Testis (tissue), 3 donors: Measurements from ENCODE around the gene MED26. TPM values are rescaled to one million over a fixed set of nuclear protein-coding genes. Genes with fewer than 3 reads are reported as not detected.

Source experiments
- DNase-seq: peaks from one replicate; pipeline ENCODE4 v3.0.0-alpha.2; 2019
- H3K27ac ChIP-seq, 2 donors: fragments of 200-600 bp; sonication (generic); one replicate each; pipeline ENCODE4 v1.5.1; 2019
- H3K27me3 ChIP-seq: fragments of 200-600 bp; sonication (generic); one replicate; pipeline ENCODE4 v1.5.1; 2019
- H3K36me3 ChIP-seq: fragments of 200-600 bp; sonication (generic); one replicate; pipeline ENCODE4 v1.5.1; 2017; ENCODE audit warnings: low read depth; ENCODE audit errors: missing control alignments
- H3K4me1 ChIP-seq: fragments of 200-600 bp; sonication (generic); one replicate; pipeline ENCODE4 v1.5.1; 2019
- H3K4me3 ChIP-seq, 2 donors: fragments of 200-600 bp; sonication (generic); one replicate each; pipeline ENCODE4 v1.5.1; 2017 to 2019
- H3K9me3 ChIP-seq: fragments of 200-600 bp; sonication (generic); one replicate; pipeline ENCODE4 v1.5.1; 2017
- POLR2A ChIP-seq: fragments of 450-650 bp; IDR thresholded peaks from one replicate; pipeline ENCODE4 v1.6.1; 2017; ENCODE audit warnings: antibody characterized with exemption, mild to moderate bottlenecking, moderate library complexity
- WGBS, 2 donors: methylation state at CpG; one replicate each; pipeline ENCODE4 v1.1.5; 2018; 5-methylcytosine and 5-hydroxymethylcytosine counted together
- intact Hi-C: fragments of 100-400 bp; cut with DNase I; formaldehyde crosslinking; loops from one replicate; pipeline ENCODE4 v1.15.1; 2023; ENCODE audit warnings: low total_unique reads
- polyA plus RNA-seq: library from polyadenylated mRNA; stranded (reverse); fragments of 350-450 nt; fragmentation: Illumina TruSeq; extraction: RNeasy Lipid Tissue Mini Kit (QIAGEN cat#74804); gene quantifications from one replicate; pipeline ENCODE4 v1.2.3, GENCODE V29; 2014; ENCODE audit warnings: low read depth, low replicate concordance; ENCODE audit not compliant: insufficient read depth
- total RNA-seq, 2 donors: library from RNA; depleted of rRNA; stranded (reverse); fragments of >200 nt; gene quantifications; one replicate each; pipeline ENCODE4 v1.2.3, GENCODE V29; 2016
- TF ChIP-seq, protein P1 (sequence below), 3 experiments: fragments of 450-650 bp in 2 of 3; fragments of 200-600 bp in 1 of 3; sonication (generic) in 1 of 3; IDR thresholded peaks; one replicate each; pipeline ENCODE4 v1.5.1; 2016 to 2019; ENCODE audit warnings: antibody characterized with exemption in 3 of 3, mild to moderate bottlenecking in 2 of 3, moderate library complexity in 1 of 3

MED26 gene
- total and polyA plus RNA-seq, 3 donors from 2014 or later, result 66.1 to 80.8 (median 66.5) TPM

DNA sequence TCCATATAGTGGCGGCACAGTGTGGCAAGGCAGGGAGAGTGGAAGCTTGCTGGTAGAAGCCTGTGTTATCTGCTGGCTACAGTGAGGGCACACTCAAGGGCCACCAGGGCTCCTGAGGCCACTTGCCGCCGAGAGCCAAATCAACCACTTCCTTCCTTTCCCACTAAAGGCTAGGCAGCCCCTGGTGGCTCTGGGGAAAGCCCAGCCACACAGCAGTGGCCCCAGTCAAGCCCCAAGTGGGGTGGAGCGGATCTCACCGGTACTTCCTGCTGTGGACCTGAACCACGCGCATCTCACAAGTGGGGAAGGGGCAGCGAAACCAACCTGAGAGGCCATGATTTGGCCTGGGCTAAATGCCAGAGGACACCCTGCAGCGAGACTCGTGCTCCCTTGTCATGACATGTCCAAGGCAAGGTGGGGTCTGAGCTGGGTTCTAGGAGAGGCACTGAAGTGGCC lies 33.8 kb downstream of the MED26 start:
- Histone ChIP-seq H3K9me3 (no peaks in the 10 kb centered on the region), H3K27me3 (no peaks in the 10 kb centered on the region), H3K36me3 (no peaks in the 10 kb centered on the region), H3K4me1 (peaks cover 41% of the 10 kb centered on the region), H3K27ac (no peak overlapping the region), H3K4me3 (no peak overlapping the region)
- intact Hi-C loops, result no loop called here
- WGBS, 2 donors, result 79 to 88% methylated on average over 8 to 10 of the region's 10 CpGs
- no peak for TF ChIP-seq POLR2A
- TF ChIP-seq, protein P1, sequence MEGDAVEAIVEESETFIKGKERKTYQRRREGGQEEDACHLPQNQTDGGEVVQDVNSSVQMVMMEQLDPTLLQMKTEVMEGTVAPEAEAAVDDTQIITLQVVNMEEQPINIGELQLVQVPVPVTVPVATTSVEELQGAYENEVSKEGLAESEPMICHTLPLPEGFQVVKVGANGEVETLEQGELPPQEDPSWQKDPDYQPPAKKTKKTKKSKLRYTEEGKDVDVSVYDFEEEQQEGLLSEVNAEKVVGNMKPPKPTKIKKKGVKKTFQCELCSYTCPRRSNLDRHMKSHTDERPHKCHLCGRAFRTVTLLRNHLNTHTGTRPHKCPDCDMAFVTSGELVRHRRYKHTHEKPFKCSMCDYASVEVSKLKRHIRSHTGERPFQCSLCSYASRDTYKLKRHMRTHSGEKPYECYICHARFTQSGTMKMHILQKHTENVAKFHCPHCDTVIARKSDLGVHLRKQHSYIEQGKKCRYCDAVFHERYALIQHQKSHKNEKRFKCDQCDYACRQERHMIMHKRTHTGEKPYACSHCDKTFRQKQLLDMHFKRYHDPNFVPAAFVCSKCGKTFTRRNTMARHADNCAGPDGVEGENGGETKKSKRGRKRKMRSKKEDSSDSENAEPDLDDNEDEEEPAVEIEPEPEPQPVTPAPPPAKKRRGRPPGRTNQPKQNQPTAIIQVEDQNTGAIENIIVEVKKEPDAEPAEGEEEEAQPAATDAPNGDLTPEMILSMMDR (IDR thresholded peaks at IDR 0.05), result no peak
- no peak for DNase-seq

DNA sequence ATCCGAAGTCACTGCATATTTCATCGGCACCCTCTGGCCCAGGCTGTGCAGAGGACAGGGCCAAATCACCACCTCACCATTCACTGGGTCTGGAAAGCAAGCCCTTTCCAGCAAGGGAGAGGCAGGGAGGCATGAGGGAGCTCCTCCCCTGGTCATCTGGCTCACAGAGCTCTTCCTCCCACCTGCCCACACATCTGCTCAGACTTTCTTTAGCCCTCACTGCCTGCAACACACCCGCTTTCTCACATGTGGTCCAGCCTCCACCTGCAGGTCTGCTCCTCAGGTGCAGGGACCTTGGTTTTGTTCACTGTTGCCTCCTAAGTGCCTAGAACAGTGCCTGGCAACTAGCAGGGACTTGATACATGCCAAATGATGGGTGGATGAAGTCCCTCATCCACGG lies 34.8 kb downstream of the MED26 start:
- intact Hi-C loops, result no loop called here
- H3K4me1 ChIP-seq, result peaks cover 42% of the 10 kb centered on the region
- WGBS, 2 donors, result 92 to 96% methylated on average over 4 of the region's 4 CpGs

DNA sequence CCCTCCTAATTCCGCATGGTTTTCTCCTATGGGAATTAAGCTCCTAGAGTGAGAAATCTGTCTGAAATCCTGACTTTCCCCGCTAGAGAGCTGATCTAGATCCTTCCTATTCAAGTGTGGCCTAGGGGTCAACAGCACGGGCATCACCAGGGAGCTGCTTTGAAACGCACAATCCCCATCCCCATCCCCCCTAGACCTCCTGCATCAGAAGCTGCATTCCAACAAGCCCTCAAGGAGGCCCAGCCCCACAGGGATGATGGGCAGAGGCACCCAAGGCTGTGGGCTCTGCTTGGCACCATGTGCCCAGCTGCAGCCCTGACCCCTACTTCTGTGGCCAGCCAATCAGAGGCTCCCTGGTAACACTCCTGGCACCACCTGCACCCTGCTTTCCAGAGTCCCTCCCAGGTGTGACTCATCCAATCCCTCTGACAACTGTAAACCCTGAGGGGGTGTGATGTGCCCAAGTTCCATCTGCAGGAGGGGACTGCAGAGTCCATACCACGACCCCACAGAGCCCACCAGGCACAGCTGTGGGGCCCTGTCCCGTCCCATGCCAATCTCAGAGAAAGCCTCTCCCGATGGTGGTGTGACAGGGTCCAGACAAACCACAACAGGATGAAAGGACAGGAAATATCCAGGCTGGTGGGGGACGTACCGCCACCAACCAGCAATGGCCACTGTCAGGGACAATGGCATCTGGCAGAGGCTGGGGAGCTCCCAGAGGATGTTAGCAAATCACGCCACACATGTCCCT lies 36.0 kb downstream of the MED26 start:
- no peak overlapping the region for H3K4me3 ChIP-seq
- peaks cover 45% of the 10 kb centered on the region for H3K4me1 ChIP-seq
- H3K9me3 ChIP-seq, result no peaks in the 10 kb centered on the region
- DNase-seq, result no peak
- TF ChIP-seq, protein P1 (IDR thresholded peaks at IDR 0.05), result no peak
- TF ChIP-seq POLR2A, result no peak
- intact Hi-C loops, result no loop called here
- H3K36me3 ChIP-seq, result no peaks in the 10 kb centered on the region
- no peaks in the 10 kb centered on the region for H3K27me3 ChIP-seq
- no peak overlapping the region for H3K27ac ChIP-seq
- WGBS, 2 donors, result 77 to 80% methylated on average over 8 to 10 of the region's 10 CpGs

More for the DNA sequence above, 34.8 kb downstream of the MED26 start:
- Histone ChIP-seq H3K9me3 (no peaks in the 10 kb centered on the region), H3K36me3 (no peaks in the 10 kb centered on the region), H3K27me3 (no peaks in the 10 kb centered on the region), H3K4me3 (no peak overlapping the region), H3K27ac (no peak overlapping the region)
- DNase-seq, result no peak
- TF ChIP-seq, protein P1 (IDR thresholded peaks at IDR 0.05), result no peak
- TF ChIP-seq POLR2A, result no peak

DNA sequence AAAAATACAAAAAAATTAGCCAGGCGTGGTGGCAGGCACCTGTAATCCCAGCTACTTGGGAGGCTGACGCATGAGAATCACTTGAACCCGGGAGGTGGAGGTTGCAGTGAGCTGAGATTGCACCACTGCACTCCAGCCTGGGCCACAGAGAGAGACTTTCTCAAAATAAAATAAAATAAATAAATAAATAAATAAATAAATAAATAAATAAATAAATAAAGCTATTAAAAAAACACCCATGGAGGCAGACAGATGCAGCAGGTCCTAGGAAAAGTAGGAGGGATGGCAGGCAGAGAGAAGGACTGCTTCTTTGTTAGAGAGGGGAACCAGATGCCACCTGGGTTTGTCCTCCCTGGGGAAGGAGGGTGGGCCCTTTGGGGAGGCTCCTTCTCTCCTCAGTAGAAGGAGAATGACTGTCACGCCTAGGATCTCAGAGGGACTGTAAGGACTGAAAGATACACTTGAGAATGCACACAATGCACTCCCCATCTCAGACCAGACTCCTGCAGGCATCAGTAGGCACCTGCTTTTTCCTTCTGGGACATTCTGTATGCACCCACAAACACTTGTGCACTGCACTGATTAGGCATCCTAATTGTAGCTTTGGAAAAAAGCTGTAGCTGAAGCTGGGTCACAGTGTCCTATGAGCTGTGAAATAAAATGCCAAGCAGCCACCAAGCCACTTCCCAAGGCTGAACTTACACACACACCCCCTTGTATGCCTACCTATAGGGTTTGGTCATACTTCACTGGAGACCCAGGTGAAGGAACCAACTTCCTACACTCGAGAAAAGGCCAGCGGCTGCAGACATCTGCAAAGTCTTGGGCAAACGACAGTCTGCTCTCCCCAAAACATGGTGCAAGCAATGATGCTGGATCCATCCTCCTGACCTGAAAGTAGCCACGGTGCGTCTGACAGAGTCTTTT lies 36.9 kb downstream of the MED26 start:
- H3K36me3 ChIP-seq, result no peaks in the 10 kb centered on the region
- no peaks in the 10 kb centered on the region for H3K27me3 ChIP-seq
- peaks cover 53% of the 10 kb centered on the region for H3K4me1 ChIP-seq
- no peak for TF ChIP-seq POLR2A
- TF ChIP-seq, protein P1 (IDR thresholded peaks at IDR 0.05), result no peak
- 81 to 84% methylated on average over 9 of the region's 9 CpGs for WGBS, 2 donors
- no peaks in the 10 kb centered on the region for H3K9me3 ChIP-seq
- H3K4me3 ChIP-seq, result no peak overlapping the region
- intact Hi-C loops, result no loop called here
- DNase-seq, result no peak
- no peak overlapping the region for H3K27ac ChIP-seq
